H1 (cell line): Measurements from ENCODE around the gene CEBPE. TPM values are rescaled to one million over a fixed set of nuclear protein-coding genes. Genes with fewer than 3 reads are reported as not detected.

Source experiments
- ATF3 ChIP-seq: IDR thresholded peaks from 2 replicates; pipeline ENCODE4 v1.6.1; 2011; ENCODE audit warnings: low read depth, mild to moderate bottlenecking, low read length; ENCODE audit not compliant: insufficient read depth
- E2F6 ChIP-seq: IDR thresholded peaks from 2 replicates; pipeline ENCODE4 v1.6.1; 2012; ENCODE audit warnings: inconsistent platforms
- GABPA ChIP-seq: IDR thresholded peaks from 2 replicates; pipeline ENCODE4 v1.6.1; 2011; ENCODE audit warnings: mild to moderate bottlenecking, low read length, moderate library complexity, borderline replicate concordance; ENCODE audit not compliant: insufficient read depth
- POLR2AphosphoS5 ChIP-seq: IDR thresholded peaks from 2 replicates; pipeline ENCODE4 v1.6.1; 2011; ENCODE audit warnings: low read depth, low read length
- SIX5 ChIP-seq: IDR thresholded peaks from 2 replicates; pipeline ENCODE4 v1.6.1; 2011; ENCODE audit warnings: mild to moderate bottlenecking, low read depth, low read length
- TEAD4 ChIP-seq: IDR thresholded peaks from 2 replicates; pipeline ENCODE4 v1.6.1; 2012; ENCODE audit warnings: low read depth, low read length, inconsistent platforms, mixed read lengths
- polyA plus RNA-seq, 7 experiments: library from polyadenylated mRNA; depleted of rRNA in 3 of 7; stranded (reverse) in 5 of 7; unstranded in 2 of 7; fragments of >200 nt in 5 of 7; fragments of 200-250 nt in 2 of 7; gene quantifications; 1 replicate in 5 of 7; 2 replicates in 1 of 7; 4 replicates in 1 of 7; pipeline versions ENCODE4 v1.2.1 to v1.2.3, GENCODE V29; 2011 to 2013; ENCODE audit warnings: missing spikeins in 2 of 7, mixed read lengths in 2 of 7
- total RNA-seq: library from RNA; stranded (reverse); fragmentation: NEBNext Ultra II Directional; extraction: Animal tissue kit (Norgen Biotek cat#: 25700); gene quantifications from 2 replicates; pipeline ENCODE4 v1.2.1, GENCODE V29; 2021

The CEBPE gene
- total and polyA plus RNA-seq, 2 of the 8 experiments (the other 6 are each of a cell fraction or from before 2014, with no cell fraction given) = 0.05 TPM; not detected in 1

- TF ChIP-seq POLR2AphosphoS5 (no peak), TEAD4 (no peak), GABPA (no peak), ATF3 (no peak), SIX5 (no peak), E2F6 (no peak)
- TF ChIP-seq, all 59 proteins: peak for 0
These were observed 18.2 kb upstream of the CEBPE start (continued) for GRCh38 chr14:23137192-23137812.
